NCI-H128 (cell line): ENCODE measurements around the gene FOXP4.
A peak's percentile ranks its signal among the peaks of the same experiment; 100 is the strongest.

Experiments
- DNase-seq: peaks from one replicate; lab custom pipeline; 2025; ENCODE audit not compliant: unreplicated experiment; lab: John Stamatoyannopoulos, UW

The FOXP4 gene

DNA sequence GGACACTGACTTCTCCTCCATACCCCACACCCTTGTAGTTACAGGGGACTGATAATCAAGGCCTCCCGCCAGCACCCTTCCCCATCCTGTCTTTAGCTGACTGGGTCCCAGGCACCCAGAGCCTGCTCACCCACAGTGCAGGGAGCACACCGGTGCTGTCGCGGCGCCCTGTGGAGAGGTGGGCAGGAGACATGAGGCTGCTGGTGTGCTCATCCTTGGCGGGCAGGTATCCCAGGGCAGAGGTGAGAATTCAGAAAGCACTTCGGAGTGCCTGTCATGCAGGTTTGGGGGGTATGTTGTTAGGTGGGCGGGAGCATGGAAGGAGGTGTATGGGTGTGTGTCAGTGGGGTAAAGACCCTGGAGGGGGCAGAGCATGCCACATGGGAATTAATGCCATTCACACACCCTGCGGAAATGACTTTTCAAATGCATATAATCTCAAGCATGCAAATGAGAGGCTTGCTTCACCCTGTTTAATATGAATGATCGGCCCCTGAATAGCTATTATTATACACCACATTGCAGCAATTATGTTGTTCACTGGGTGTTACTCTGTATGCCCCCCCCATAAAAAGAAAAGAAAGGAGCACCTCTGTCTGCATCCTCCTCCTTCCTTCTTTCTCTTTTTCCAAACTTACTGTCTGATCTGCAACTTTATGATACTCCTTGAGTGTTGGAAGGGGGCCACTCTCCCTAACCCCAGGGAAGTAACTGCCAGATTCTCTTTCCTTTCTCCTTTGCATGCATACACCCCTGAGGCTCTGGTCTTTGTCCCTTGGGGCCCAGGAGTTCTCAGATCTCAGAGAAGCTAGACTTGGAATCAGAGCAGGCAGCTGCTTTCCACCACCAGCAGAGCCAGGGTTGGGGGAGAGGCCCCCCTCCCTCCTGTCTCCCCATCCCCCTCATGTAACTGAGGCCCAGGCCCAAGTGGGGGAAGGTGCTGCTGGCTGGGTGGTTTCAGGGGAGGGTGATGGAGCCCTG is 16.0 kb downstream of the FOXP4 start:
- no peak for DNase-seq

DNA sequence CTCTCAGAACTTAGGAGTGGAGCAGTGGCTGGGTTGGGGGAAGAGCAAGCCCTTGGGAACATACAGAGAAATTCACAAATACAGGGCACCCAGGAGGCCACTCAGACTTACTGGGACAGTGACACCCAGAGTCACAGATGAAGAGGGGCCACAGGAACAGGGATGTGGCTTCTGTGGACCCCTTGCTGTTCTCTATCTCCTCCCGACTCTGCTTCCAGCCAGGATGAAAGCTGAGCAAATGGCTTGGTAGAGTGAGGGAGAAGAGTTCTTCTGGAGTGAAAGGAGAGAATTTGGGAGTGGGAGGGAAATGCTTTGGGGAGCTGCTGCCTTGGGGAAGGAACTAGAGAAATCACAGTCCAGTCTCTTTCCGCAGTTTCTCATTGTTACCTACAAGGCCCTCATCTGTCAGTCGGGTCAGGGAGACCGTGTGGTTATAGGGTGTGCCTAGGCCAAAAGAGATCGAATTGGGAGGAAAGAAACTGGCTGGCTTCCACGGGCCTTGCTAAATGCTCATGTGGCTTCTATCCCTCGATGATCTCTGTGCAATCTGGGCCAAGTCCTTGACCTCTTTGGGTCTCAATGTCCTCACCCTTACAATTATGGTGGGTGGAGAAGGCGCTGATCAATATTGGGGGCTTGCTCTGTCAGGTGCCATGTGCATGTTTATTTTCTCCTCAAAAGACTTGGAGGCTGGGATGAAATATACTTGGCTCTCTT is 17.0 kb downstream of the FOXP4 start:
- DNase-seq = no peak

DNA sequence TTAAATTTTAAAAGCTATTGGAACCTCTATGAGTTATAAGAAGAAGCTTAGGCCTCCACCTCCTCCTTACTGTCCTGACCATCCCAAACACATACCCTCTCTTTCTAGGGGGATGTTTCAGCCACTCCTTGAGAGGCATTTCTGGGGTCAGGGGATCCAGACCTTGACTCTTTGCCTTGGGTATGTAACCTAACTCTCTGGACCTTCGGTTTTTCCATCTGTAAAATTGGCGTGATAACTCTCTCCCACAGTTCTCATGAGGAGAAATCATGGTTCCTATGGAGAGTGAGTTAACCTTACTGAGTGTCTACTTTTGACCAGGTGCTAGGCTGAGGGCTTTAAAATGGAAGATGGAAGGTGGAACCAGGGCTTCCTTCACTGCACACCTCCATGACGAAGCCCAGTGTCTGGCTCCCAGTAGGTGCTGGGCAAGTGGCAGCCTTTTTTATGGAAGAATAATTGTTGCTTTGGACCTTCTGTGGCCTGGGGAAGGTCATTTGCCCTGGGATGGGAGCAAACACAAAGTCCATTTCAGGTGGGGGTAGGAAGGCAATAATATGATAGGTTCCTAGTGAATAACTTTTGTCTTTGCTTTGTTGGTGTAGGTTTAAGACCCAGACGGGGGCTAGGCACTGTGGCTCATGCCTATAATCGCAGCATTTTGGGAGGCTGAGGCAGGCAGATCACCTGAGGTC is 18.4 kb downstream of the FOXP4 start:
- no peak for DNase-seq

DNA sequence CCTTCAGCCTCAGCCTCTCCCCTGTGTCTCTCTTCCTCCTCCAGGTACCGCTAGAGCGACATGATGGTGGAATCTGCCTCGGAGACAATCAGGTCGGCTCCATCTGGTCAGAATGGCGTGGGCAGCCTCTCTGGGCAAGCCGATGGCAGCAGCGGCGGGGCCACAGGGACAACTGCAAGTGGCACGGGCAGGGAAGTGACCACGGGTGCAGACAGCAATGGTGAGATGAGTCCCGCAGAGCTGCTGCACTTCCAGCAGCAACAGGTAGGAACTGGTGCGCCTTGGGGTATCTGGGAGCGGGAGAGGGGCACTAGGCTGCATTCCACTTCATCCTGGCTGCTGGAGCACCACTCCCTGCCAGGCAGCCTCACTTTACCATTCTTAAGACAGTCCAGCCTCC is 19.5 kb downstream of the FOXP4 start:
- DNase-seq = no peak

DNA sequence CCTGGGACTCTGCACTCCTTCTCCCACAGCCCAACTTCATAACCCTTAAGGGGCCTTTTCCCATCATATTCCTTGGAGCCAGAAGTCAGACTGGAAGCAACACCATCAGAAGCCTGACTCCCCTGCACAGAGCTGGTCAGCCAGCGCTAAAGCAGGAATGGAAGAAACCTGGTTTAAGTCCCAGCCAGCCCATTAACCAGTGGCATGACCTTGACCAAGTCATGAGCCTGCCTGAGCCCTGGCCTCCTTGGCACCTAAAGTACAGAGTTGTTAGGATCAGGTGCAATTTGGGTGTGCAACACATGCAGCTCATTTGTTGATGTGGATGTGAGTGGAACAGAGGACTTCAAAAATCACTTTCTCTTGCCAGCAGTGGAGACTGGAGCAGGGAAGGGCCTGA is 20.8 kb downstream of the FOXP4 start:
- DNase-seq = no peak

DNA sequence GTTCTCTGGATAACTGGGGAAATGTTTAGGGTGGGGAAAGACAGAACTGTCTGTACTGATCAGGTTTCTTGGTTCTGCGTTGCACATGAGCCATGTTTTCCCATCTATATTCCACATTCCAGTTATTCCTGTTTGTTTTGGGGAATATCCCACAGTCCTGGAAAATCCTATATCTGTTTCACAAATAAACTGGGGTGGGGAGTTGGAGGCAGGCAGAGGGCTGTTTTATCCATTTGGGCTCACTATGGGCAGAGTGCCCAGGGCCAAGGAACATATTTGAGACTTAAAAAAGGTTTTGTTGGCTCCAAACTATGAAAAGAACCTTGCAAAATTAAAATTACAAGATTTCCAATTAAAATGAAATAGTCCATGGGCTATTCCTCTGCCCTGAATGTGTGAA is 21.5 kb downstream of the FOXP4 start:
- no peak for DNase-seq

DNA sequence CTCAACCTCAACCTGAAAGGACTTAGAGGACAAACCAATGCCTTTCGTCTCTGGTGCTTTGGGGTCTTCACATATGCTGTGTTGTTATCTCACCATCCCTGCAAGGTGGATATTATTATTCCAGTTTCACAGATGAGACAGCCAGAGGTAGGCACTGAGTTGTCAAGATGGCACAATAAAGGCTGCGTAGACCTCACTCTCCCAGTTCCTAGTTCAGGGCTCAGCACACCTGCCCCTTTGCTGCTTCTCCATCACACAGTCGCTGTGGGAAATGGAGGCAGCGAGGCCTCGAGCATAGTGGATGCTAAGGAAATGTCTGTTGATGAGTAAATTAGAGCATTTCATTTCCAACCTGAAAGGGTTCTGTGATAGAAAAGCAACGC is 22.0 kb downstream of the FOXP4 start:
- no peak for DNase-seq

DNA sequence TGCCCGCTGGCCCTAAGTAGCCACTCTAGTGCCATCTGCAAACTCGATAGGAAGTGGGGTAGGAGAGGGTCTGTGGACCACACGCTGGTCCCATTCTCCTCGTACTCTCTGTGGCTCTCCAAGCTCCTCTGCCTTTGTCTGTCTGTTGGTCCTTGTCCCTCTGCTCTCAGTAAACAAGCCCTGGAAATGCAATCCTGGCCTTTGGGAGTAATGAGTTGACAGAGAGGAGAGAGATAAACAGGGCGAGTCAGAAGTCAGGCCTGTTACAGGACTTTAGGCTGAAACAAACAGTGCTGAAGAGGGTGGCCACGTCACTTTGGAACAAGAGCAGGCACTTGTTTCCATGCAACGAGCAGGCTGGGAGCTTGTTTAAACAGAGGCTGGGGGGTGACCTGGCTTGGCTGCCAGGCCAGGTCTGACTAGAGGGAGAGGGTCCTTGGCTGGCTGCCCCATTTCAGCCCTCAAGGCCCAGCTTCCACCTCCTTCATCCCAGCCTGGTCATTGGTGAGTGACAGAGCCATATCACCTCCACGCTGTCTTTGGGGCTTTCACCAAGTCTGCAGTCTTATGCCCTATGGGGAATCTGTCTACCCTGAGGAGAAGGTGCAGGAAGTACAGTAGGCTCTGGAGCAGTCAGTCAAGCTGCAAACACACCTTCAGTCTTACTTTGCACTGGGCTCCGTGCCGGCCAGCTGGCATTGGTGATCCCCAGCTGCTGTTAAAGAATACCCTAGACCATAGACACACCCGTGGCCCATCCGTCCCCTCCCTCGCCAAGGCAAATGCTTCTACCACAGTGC is 22.6 kb downstream of the FOXP4 start:
- peak; percentile 56 for DNase-seq

DNA sequence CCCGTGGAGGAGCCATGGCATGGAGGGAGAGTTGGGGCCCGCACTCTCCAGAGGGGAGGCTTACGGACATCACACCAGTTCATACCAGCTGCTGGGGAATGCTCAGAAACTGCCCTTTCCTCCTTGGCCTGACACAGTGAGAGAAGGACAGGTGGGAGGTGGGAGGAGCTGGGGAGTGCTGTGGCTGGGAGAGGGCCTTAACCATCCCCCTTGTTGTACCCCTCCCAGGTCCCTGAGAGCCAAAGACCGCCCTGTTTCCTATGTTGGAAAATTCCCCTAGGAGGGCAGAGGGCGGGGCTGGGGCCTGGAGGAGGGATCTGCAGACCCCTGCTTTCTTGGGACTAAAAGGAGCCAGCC is 24.1 kb downstream of the FOXP4 start:
- no peak for DNase-seq

DNA sequence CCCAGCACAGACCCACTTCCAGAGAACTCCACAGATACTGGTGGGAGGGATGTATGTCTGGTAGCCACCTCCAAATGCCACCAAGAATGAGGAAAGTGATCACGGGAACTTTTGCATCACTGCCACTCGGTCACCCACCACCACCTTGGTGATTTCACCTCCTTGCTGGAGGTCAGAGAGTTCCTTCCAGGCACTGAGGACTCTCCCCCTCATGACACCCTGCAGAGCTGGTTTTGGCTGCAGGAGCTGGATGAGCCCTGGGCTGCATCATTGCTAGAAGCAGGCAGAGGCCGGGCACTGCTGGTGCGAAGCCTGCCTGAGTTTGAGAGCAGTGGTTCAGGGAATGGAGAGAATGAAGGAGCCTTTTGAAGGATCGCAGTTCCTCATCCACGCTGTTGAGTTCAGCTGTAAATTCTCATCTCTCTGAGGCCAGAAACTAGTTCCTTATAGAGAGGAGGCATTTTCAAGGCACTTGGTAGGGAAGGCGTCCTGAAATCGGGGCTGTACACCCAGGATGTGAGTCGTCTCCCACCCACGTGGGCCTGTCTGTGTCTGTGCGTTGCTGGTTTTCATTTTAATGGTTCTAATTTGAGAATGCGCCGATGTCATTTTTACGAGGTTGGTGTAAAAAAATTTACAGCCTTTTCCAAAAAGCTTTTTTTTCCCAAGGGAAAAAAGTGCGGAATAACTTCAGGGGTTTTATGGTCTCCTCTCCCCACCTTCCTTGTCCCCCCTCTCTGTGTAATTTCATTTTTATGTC is 25.0 kb downstream of the FOXP4 start:
- DNase-seq = no peak

DNA sequence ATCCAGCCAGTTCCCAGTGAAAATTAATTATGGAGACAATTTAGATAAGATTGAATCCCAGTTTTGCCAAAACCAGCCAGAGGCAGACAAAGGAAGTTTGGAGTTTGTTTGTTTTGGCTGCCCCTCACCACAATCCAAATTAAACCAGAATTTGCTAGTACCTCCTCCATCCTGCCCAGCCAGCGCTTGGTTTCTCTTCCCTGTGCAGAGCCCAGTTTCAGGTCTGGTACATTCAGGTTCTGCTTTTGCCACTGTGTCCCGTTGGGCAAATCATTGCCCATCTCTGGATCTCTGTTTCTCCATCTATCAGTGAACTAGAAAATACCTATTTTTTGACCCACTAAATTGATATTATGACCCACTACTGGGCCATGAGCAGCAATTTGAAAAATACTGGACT is 26.4 kb downstream of the FOXP4 start:
- DNase-seq = no peak

DNA sequence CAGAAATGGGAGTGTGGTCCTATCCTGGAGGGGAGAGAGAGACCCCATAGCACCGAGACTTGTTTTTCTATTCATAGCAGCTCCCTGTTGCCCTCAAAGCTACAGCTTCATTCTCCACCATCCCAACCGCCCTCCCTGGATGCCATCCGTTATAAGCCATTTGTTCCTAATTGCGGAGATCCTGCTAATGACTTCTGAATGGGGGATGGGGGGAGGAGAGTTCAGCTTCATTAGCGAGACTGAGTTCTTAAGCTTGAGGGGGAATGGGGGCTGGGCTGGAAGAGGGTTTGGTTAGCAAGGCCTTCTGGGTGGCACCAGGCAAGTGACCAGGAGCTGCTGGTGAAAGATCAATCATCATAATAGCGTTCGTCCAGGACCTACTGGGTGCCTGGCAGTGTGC is 27.1 kb downstream of the FOXP4 start:
- DNase-seq = no peak

DNA sequence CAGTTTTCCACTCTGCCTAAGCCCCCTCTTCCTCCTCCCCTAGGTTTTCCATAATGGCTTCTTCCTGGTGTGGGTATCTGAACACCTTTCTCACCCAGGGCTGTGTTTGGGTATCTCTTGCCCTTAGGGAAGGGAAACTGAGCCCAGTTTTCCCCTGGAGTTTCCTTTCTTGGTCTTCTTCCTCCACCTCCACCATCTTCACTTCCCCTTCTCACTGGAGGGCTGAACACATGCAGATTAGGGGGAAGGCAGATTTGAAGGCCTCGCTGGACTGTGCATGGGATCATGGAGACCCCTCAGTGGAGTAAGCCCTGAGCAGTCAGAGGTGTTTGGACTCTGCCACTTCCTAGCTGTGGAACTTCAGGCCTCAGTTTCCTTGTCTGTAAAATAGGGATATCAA is 27.8 kb downstream of the FOXP4 start:
- DNase-seq = no peak

DNA sequence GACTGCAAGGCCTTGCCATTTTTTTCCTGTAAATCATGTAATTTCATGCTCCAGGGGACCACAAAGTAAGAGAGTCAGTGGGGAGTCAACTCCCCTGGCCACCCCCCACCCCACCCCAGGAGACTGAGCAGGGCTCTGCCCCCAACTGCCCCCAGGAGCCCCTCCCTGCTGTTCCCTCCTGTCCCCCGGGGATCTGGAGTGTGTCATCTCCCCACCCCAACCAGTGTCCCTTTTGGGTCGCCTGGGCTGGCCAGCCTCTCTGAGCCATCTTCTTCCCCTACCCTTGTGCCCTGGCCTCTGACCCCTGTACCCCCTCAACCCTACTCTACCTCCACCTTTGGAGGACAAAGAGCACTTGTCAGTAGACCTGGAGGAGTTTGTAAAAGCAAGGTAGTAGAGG is 29.4 kb downstream of the FOXP4 start:
- no peak for DNase-seq

DNA sequence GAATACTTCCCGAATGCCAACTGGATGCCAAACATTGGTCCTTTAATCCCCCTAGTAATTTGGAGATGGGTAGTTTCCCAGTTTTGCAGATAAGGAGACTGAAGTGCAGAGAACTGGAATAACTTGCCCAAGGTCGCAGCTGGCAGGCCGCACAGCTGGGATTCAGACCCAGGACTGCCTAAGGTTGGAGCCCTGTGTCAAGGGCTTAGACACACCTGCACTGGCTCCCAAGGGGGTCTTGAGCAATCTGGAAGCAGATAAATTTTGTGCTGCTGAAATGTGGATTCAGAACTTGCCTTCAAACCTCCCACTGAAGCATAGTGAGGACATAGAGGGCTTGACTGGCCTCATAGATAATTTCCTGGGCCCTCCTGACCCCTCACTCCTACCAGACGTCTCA is 30.5 kb downstream of the FOXP4 start:
- no peak for DNase-seq

DNA sequence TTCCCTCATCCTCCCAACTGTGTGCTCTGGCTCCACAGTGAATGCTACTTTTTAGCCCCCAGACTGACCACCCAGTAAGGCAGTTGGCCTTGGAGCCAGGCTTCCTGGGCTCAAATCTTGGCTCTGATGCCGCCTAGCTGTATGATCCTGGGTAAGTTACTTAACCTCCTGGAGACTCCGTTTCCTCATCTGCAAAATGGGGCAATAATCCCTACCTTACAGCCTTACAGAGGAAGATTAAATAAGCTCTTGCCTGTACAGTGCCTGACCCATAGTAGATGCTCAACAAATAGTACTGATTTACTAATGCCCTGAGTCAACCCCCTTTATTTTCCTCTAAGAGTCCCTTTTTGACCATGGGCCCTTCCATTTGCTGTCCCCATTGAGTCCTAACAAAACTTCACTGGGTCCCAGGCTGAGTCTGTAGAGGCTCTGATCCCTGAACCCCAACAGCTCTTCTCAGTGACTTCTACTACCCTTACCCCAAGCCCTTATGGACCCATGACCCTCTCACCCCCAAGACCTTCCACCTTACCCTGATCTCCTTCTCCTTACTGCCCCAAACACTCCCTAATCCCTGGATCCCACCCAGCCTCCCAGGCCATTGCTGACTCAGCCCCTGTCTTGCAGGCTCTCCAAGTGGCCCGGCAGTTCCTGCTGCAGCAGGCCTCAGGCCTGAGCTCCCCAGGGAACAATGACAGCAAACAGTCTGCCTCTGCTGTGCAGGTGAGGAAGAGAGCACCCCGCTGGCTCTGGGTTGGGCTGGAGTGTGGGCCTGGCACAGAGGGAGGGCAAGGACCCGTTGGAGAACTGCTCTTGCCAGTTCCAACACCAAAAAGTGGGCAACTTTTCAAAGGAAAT is 31.4 kb downstream of the FOXP4 start:
- DNase-seq = no peak

DNA sequence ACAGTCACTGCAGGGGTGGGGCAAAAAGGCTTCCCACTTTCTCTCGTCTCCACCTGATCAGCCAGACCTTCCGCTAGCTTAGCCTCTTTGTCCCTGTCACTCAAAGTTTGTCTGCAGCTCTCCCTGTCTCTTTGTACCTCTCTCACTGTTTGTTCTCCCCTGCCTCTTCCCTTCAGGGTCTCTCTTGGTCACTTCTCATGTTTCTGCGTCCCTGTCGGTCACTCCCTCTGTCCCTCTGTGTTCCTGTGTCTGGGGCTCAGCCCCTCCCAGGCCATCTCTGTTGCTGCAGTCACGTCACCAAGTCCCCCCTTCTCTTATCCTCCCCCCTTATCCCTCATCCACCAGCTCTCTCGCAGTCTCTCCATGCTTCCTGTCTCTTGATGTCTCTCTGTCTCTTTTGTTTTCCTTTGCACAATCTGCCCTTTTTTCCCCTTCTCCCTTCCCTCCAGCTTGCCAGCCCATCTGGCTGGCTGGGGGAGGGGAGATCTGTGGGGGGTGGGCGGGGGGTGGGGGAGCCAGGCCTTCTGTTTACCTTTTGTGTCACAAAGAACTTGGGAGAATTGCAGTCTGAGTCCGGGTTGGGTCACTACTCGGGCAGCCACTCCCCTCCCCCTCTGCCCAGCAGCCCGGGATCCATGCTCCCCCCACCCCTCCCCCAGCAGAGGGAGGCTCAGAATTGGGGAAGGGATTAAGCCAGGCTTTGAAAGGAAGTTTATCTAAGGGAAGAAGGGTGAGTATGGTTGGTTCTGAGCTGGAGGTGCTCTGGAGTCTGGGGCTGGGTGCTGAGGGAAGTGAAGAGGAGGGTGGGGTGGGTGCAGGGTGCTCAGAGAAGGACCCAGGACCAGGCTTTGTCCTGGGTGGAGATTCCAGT is 32.3 kb downstream of the FOXP4 start:
- no peak for DNase-seq

DNA sequence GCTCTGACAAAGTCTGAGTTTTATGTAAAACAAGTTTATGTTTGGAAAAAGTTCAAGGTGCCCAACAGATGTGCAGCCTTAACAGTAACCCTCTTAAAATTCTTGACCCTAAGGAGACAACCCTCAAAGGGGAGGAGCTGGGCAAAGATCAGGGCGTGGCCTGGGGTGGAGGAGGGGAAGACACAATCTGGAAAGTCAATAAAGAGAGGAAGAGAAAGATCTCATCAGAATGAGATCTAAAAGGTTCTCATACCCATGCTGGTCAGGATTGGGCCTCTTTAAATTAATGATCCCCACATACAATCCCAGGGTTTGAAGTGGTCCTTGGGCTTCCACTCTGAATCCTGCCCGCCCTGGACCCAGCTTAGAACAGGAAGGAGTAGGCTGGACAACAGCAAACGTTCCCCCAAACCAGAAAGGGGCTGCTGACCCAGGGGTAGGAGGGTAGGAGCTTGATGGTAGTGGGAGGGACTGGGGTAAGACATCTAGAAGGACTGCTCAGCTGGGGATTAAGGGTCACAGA is 33.0 kb downstream of the FOXP4 start:
- DNase-seq = no peak
